ENCODE data around the gene HS6ST1. TPM values are rescaled to one million over a fixed set of nuclear protein-coding genes. Genes with fewer than 3 reads are reported as not detected.

HS6ST1 gene
- total and polyA plus RNA-seq, 2 donors (not counting 1 experiment from before 2014, with no cell fraction given): 7.8 to 22.7 TPM

GRCh38 chr2:128287780-128288735, 30.6 kb downstream of the HS6ST1 start:
- no peaks in the 10 kb centered on the region for H3K9me3 Mint-ChIP-seq (ENCODE audit: insufficient read depth)
- POLR2A ChIA-PET: no interaction called here
- intact Hi-C loops (cut with micrococcal nuclease): no loop called here

More at GRCh38 chr2:128287780-128288735, 30.6 kb downstream of the HS6ST1 start:
- no peak overlapping the region for H3K4me3 Mint-ChIP-seq
- peaks cover 0 to 3% of the 10 kb centered on the region in 2 experiments for H3K36me3 ChIP-seq (replicated peaks in 1 of 2; ENCODE audit: control extremely low read depth in 1 of 2, control insufficient read depth in 1 of 2, extremely low read depth in 1 of 2, insufficient read depth in 2 of 2, low read length in 1 of 2)
- no peaks in the 10 kb centered on the region for H3K27me3 Mint-ChIP-seq
- DNase-seq (no peak), ATAC-seq (ENCODE audit: low read depth) (no peak)
- H3K4me2 ChIP-seq (replicated peaks; ENCODE audit: low read depth, low read length, poor library complexity, severe bottlenecking): no peak overlapping the region
- CTCF ChIA-PET: no interaction called here
- peaks cover 13% of the 10 kb centered on the region for H3K79me2 ChIP-seq (ENCODE audit: control insufficient read depth, insufficient read depth, low read length)
- no peak overlapping the region for H2AFZ ChIP-seq (ENCODE audit: insufficient read depth, low read depth, low read length, poor library complexity, severe bottlenecking)
- no peak overlapping the region for H3K27ac ChIP-seq (ENCODE audit: low read length in 2 of 2)
- no peak for TF ChIP-seq CTCF (IDR thresholded peaks at IDR 0.05)
- TF ChIP-seq EZH2 (IDR thresholded peaks at IDR 0.05; ENCODE audit: borderline replicate concordance, insufficient read depth, low read depth, low read length, poor library complexity, severe bottlenecking): no peak
- whole genome bisulfite sequencing (ENCODE audit: insufficient coverage): 94% methylated on average over 20 of the region's 23 CpGs
- peaks cover 87% of the 10 kb centered on the region for H4K20me1 ChIP-seq (ENCODE audit: control insufficient read depth, insufficient read depth, low read length, poor library complexity, severe bottlenecking)
- H3K4me3 ChIP-seq (ENCODE audit: control extremely low read depth in 1 of 5, extremely low read depth in 1 of 5, insufficient read depth in 1 of 5, low read depth in 2 of 5, low read length in 4 of 5): no peak overlapping the region
- H3K4me1 Mint-ChIP-seq: peaks cover 30% of the 10 kb centered on the region
- H3K9me3 ChIP-seq (ENCODE audit: control extremely low read depth in 1 of 3, control insufficient read depth in 2 of 3, insufficient read depth in 1 of 3, low read length in 2 of 3): peaks cover 0 to 2% (median 0%) of the 10 kb centered on the region in 3 donors
- peaks cover 4 to 12% of the 10 kb centered on the region in 2 donors for H3K4me1 ChIP-seq (ENCODE audit: control insufficient read depth in 2 of 2, insufficient read depth in 2 of 2, low read length in 2 of 2)
- no peak overlapping the region for H3K9ac ChIP-seq (ENCODE audit: low read length)
- no peaks in the 10 kb centered on the region for H3K27me3 ChIP-seq (replicated peaks in 1 of 4; ENCODE audit: control extremely low read depth in 1 of 4, control insufficient read depth in 3 of 4, insufficient read depth in 4 of 4, low read length in 3 of 4)
- no peak overlapping the region for H3K27ac Mint-ChIP-seq

Data from B cell (primary cell).